PC-3 (cell line): ENCODE measurements around the gene ALCAM. TPM values are rescaled to one million over a fixed set of nuclear protein-coding genes. Genes with fewer than 3 reads are reported as not detected.

ENCODE experiments used
- ATAC-seq: fragments of 200-7000 bp; cut with Tn5 transposase; 2 replicates; pipeline ENCODE4 v1.9.1; 2020; ENCODE audit warnings: mild to moderate bottlenecking, moderate library complexity
- BruUV-seq: library from RNA; stranded (reverse); fragments of 400-500 nt; replicated peaks from 2 replicates; lab custom pipeline; 2021; lab: Mats Ljungman, UMichigan
- CTCF ChIA-PET: fragments of 300-600 bp; sonication (Branson Sonifier 250); formaldehyde crosslinking; loops from one replicate; lab custom pipeline; 2022; ENCODE audit warnings: antibody characterized with exemption; lab: Charles Lee
- POLR2A ChIA-PET: fragments of 300-600 bp; sonication (Branson Sonifier 250); formaldehyde crosslinking; loops from one replicate; lab custom pipeline; 2022; ENCODE audit warnings: antibody characterized with exemption; ENCODE audit not compliant: unreplicated experiment; lab: Charles Lee
- DNase-seq: peaks from one replicate; pipeline ENCODE4 v3.0.0-alpha.2; 2015
- H2AFZ ChIP-seq: fragments of 300-600 bp; sonication (generic); 2 replicates; pipeline ENCODE4 v1.6.0; 2016; ENCODE audit warnings: antibody characterized with exemption, low read length
- H3F3A ChIP-seq: fragments of 300-600 bp; sonication (generic); one replicate; pipeline ENCODE4 v1.6.0; 2017; ENCODE audit warnings: antibody characterized with exemption, low read length, control low read depth, mild to moderate bottlenecking; ENCODE audit not compliant: unreplicated experiment
- H3K27ac ChIP-seq: fragments of 300-600 bp; sonication (generic); 2 replicates; pipeline ENCODE4 v1.5.1; 2016; ENCODE audit warnings: mild to moderate bottlenecking, low read length
- H3K27me3 ChIP-seq: fragments of 300-600 bp; sonication (generic); 2 replicates; pipeline ENCODE4 v1.6.1; 2016; ENCODE audit warnings: low read length, mixed read lengths
- H3K36me3 ChIP-seq: fragments of 300-600 bp; sonication (generic); 2 replicates; pipeline ENCODE4 v1.6.1; 2016; ENCODE audit warnings: low read depth, mixed run types, low read length, mixed read lengths
- H3K4me1 ChIP-seq: fragments of 300-600 bp; sonication (generic); 2 replicates; pipeline ENCODE4 v1.5.1; 2016; ENCODE audit warnings: low read length; ENCODE audit not compliant: insufficient read depth
- H3K4me2 ChIP-seq: fragments of 300-600 bp; sonication (generic); 2 replicates; pipeline ENCODE4 v1.6.0; 2016; ENCODE audit warnings: low read length
- H3K4me3 ChIP-seq: fragments of 300-600 bp; sonication (generic); 2 replicates; pipeline ENCODE4 v1.5.1; 2016; ENCODE audit warnings: mild to moderate bottlenecking, low read length, mixed read lengths
- H3K79me2 ChIP-seq: fragments of 300-600 bp; sonication (generic); 2 replicates; pipeline ENCODE4 v1.6.1; 2017; ENCODE audit warnings: low read length, mixed read lengths
- H3K9ac ChIP-seq: fragments of 300-600 bp; sonication (generic); 2 replicates; pipeline ENCODE4 v1.6.0; 2016; ENCODE audit warnings: mild to moderate bottlenecking, low read length
- H3K9me2 ChIP-seq: fragments of 300-600 bp; sonication (generic); replicated peaks from 2 replicates; pipeline ENCODE4 v1.6.1; 2016; ENCODE audit warnings: mixed run types, low read length, mixed read lengths
- H3K9me3 ChIP-seq: fragments of 300-600 bp; sonication (generic); 2 replicates; pipeline ENCODE4 v1.6.1; 2016; ENCODE audit warnings: low read length, mixed read lengths
- H4K20me1 ChIP-seq: fragments of 300-600 bp; sonication (generic); 2 replicates; pipeline ENCODE4 v1.6.1; 2016; ENCODE audit warnings: low read length, mixed read lengths
- EZH2 ChIP-seq: fragments of 300-600 bp; sonication (generic); IDR thresholded peaks from one replicate; pipeline ENCODE4 v1.6.1; 2017; ENCODE audit warnings: antibody characterized with exemption, mild to moderate bottlenecking, low read length; ENCODE audit not compliant: unreplicated experiment
- EZH2phosphoT487 ChIP-seq: fragments of 300-600 bp; sonication (generic); IDR thresholded peaks from 2 replicates; pipeline ENCODE4 v1.6.1; 2018; ENCODE audit warnings: mild to moderate bottlenecking, antibody characterized with exemption, low read length, borderline replicate concordance
- intact Hi-C: fragments of 100-400 bp; cut with micrococcal nuclease; formaldehyde crosslinking; loops from 2 replicates; pipeline ENCODE4 v1.9.0; 2023
- total RNA-seq: library from RNA; depleted of rRNA; stranded (reverse); fragments of >200 nt; gene quantifications from 2 replicates; pipeline ENCODE4 v1.2.3, GENCODE V29; 2014
- TF ChIP-seq, protein P1 (sequence below): fragments of 300-600 bp; sonication (generic); conservative IDR thresholded peaks from 2 replicates; pipeline ENCODE4 v1.5.1; 2017; ENCODE audit warnings: antibody characterized with exemption, low read depth, mild to moderate bottlenecking, low read length

Gene ALCAM
- total RNA-seq, 1 experiment from 2014 or later: 169 TPM

DNA sequence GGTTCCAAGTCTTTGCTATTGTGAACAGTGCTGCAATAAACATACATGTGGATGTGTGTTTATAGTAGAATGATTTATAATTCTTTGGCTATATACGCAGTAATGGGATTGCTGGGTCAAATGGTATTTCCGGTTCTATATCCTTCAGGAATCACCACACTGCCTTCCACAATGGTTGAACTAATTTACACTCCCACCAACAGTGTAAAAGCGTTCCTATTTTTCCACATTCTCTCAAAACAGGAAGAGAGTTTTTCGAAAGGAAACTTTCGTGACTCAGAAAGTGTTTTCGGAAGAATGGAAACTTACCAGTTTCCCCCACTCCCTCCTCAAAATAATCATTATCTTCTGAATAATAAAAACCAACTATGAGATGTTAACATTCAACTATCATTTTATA, 205.8 kb downstream of the ALCAM start:
- POLR2A ChIA-PET: no interaction called here
- DNase-seq: no peak
- intact Hi-C loops: no loop called here
- H3K4me3 ChIP-seq: no peak overlapping the region
- H3K4me1 ChIP-seq: no peaks in the 10 kb centered on the region
- H3F3A ChIP-seq: no peaks in the 10 kb centered on the region
- no peaks in the 10 kb centered on the region for H3K9me2 ChIP-seq
- no peaks in the 10 kb centered on the region for H4K20me1 ChIP-seq
- no peaks in the 10 kb centered on the region for H3K27me3 ChIP-seq
- H2AFZ ChIP-seq: no peak overlapping the region
- H3K79me2 ChIP-seq: no peaks in the 10 kb centered on the region
- no TSS peak for BruUV-seq
- no peak for ATAC-seq
- CTCF ChIA-PET: no interaction called here
- H3K9me3 ChIP-seq: no peaks in the 10 kb centered on the region
- no peak overlapping the region for H3K9ac ChIP-seq
- H3K27ac ChIP-seq: no peak overlapping the region
- peaks cover 17% of the 10 kb centered on the region; the same call in 1 of the 2 replicates for H3K36me3 ChIP-seq
- no peak for TF ChIP-seq EZH2
- TF ChIP-seq, protein P1, sequence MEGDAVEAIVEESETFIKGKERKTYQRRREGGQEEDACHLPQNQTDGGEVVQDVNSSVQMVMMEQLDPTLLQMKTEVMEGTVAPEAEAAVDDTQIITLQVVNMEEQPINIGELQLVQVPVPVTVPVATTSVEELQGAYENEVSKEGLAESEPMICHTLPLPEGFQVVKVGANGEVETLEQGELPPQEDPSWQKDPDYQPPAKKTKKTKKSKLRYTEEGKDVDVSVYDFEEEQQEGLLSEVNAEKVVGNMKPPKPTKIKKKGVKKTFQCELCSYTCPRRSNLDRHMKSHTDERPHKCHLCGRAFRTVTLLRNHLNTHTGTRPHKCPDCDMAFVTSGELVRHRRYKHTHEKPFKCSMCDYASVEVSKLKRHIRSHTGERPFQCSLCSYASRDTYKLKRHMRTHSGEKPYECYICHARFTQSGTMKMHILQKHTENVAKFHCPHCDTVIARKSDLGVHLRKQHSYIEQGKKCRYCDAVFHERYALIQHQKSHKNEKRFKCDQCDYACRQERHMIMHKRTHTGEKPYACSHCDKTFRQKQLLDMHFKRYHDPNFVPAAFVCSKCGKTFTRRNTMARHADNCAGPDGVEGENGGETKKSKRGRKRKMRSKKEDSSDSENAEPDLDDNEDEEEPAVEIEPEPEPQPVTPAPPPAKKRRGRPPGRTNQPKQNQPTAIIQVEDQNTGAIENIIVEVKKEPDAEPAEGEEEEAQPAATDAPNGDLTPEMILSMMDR: no peak
- TF ChIP-seq EZH2phosphoT487: no peak
- H3K4me2 ChIP-seq: no peak overlapping the region

DNA sequence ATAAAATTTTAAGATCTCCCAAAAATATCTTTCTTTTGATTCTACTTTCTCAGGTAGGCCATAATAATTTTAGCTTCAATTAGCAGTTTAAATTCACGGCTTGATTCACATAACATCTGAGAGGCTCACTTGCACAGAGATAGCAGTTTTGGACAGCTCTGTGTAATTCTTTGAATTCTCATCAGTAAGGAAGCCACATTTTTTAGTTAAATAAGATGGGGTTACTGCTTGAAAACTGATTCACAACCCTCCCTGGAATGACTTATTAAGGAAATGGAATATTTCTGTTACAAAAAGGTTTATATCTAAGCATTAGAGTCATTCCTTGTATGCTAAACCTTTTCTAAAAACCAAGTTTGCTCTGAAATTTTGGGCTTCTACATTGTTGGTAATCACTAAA, 212.7 kb downstream of the ALCAM start:
- Histone ChIP-seq H3K9ac (no peak overlapping the region), H3K9me2 (no peaks in the 10 kb centered on the region), H3F3A (no peaks in the 10 kb centered on the region), H3K36me3 (peaks cover 10% of the 10 kb centered on the region), H3K79me2 (no peaks in the 10 kb centered on the region), H3K9me3 (no peaks in the 10 kb centered on the region), H3K27me3 (no peaks in the 10 kb centered on the region), H3K4me1 (peaks cover 8% of the 10 kb centered on the region; the same call in 1 of the 2 replicates), H3K4me2 (no peak overlapping the region), H4K20me1 (no peaks in the 10 kb centered on the region), H3K4me3 (no peak overlapping the region), H3K27ac (no peak overlapping the region), H2AFZ (no peak overlapping the region)
- DNase-seq: no peak
- ChIA-PET POLR2A (interaction anchor here (0.6 kb wide), 1 partner anchor 177 kb away, joined by 4 read pairs; no protein-coding TSS in a partner anchor), CTCF (no interaction called here)
- BruUV-seq: no TSS peak
- no peak for TF ChIP-seq EZH2phosphoT487
- TF ChIP-seq, protein P1: no peak
- TF ChIP-seq EZH2: no peak
- ATAC-seq: no peak
- intact Hi-C loops: no loop called here

DNA sequence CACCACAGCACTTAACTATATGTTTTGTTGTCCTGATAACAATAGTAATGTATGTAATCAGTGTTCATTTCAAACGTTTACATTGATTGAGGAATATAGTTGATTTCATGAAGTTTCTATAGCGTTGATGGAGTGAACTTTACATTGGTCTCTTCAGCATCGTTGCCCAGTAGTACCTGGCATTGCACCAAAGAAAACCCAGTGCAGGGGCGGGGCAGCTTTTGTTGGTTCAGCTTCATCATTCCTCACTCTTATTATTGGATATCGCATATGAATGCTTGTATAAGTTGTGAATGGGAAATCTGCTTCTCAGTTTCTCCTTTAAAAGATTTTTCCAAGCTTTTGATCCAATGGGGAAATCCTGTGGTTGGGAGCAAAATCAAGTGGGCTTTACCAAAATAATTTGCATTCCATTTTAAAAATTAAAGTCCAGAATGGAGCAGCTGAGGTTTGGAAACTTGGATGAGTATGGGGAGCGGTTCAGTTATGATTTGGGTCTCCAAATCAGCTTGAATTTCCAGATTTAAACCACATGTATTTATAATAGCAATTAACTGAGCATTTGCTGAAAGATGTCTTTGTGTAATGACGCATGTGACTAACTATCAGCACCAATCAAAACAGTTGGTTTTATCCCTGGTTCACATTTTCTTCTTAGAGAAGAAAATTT, 213.7 kb downstream of the ALCAM start:
- ChIA-PET CTCF (no interaction called here), POLR2A (interaction anchor here (0.6 kb wide), 1 partner anchor 18 kb away, joined by 3 read pairs; no protein-coding TSS in a partner anchor)
- Histone ChIP-seq H3K4me2 (no peak overlapping the region), H3K9me2 (no peaks in the 10 kb centered on the region), H3K27me3 (no peaks in the 10 kb centered on the region), H3K79me2 (no peaks in the 10 kb centered on the region), H3K9me3 (no peaks in the 10 kb centered on the region), H3K27ac (no peak overlapping the region), H3K9ac (no peak overlapping the region), H4K20me1 (no peaks in the 10 kb centered on the region), H3K4me1 (peaks cover 13% of the 10 kb centered on the region; the same call in 1 of the 2 replicates), H2AFZ (no peak overlapping the region), H3K36me3 (peaks cover 8% of the 10 kb centered on the region), H3K4me3 (no peak overlapping the region), H3F3A (no peaks in the 10 kb centered on the region)
- intact Hi-C loops: no loop called here
- ATAC-seq (no peak), DNase-seq (peak; percentile 29)
- no peak for TF ChIP-seq EZH2
- TF ChIP-seq EZH2phosphoT487: no peak
- TF ChIP-seq, protein P1: no peak
- no TSS peak for BruUV-seq
